HCT116 (cell line): Measurements from ENCODE around the gene DMD.

ENCODE experiments used
- CTCF ChIP-seq, 3 experiments: fragments of 200-600 bp in 1 of 3; sonication (generic) in 1 of 3; IDR thresholded peaks in 2 of 3; conservative IDR thresholded peaks in 1 of 3; 2 replicates each; pipeline ENCODE4 v1.5.1; 2012 to 2017; ENCODE audit warnings: low read depth in 2 of 3, low read length in 2 of 3, antibody characterized with exemption in 1 of 3, borderline replicate concordance in 1 of 3, control low read depth in 1 of 3, mild to moderate bottlenecking in 1 of 3, mixed read lengths in 1 of 3, mixed run types in 1 of 3, moderate library complexity in 1 of 3; ENCODE audit not compliant: insufficient read depth in 1 of 3
- EGR1 ChIP-seq: IDR thresholded peaks from 2 replicates; pipeline ENCODE4 v1.6.1; 2012; ENCODE audit warnings: low read depth
- EZH2phosphoT487 ChIP-seq: fragments of 200-600 bp; IDR thresholded peaks from 2 replicates; pipeline ENCODE4 v1.6.1; 2018; ENCODE audit warnings: antibody characterized with exemption, borderline replicate concordance
- FOSL1 ChIP-seq: IDR thresholded peaks from 2 replicates; pipeline ENCODE4 v1.6.1; 2012; ENCODE audit warnings: low read depth
- POLR2A ChIP-seq: IDR thresholded peaks from 2 replicates; pipeline ENCODE4 v1.7.0; 2011; ENCODE audit warnings: borderline replicate concordance; ENCODE audit not compliant: insufficient read depth, insufficient read length; ENCODE audit errors: extremely low read depth
- POLR2AphosphoS5 ChIP-seq: IDR thresholded peaks from 2 replicates; pipeline ENCODE4 v1.6.1; 2011; ENCODE audit warnings: mild to moderate bottlenecking, low read depth, low read length, moderate library complexity
- SP1 ChIP-seq: IDR thresholded peaks from 2 replicates; pipeline ENCODE4 v1.6.1; 2012; ENCODE audit warnings: low read depth
- YY1 ChIP-seq: IDR thresholded peaks from 2 replicates; pipeline ENCODE4 v1.6.1; 2011; ENCODE audit warnings: low read length, low read depth, moderate library complexity, mild to moderate bottlenecking; ENCODE audit not compliant: insufficient replicate concordance; ENCODE audit errors: extremely low read depth
- TF ChIP-seq, protein P1 (sequence below): IDR thresholded peaks from 2 replicates; pipeline ENCODE4 v1.6.1; 2012

DNA sequence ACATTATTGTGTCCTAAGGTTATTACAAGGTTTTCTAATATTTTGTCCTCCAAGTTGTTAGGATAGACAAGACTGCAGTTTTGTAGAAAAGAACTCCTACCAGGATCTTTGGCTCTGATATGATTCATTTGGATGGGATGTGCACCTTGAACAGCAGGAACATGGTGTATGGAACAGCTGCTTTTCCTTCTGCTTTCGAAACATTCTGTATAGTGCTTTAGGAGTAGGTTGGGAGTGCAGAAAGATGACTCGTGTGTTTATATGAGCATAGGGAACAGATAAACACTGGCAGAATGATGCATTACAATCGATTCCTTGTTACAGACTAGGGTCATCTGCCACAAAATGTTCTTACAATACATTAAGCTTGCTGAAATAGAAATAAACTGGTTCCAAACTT is 790.1 kb downstream of the DMD start:
- no peak for TF ChIP-seq POLR2A
- no peak for TF ChIP-seq CTCF (IDR thresholded peaks at IDR 0.05 in 2 of 3, conservative IDR thresholded peaks at IDR 0.05 in 1 of 3; ENCODE audit: borderline replicate concordance in 1 of 3, insufficient read depth in 1 of 3, low read depth in 2 of 3, low read length in 2 of 3)
- TF ChIP-seq EZH2phosphoT487: no peak
- no peak for TF ChIP-seq POLR2AphosphoS5
- TF ChIP-seq EGR1: no peak
- TF ChIP-seq SP1: no peak
- no peak for TF ChIP-seq YY1
- TF ChIP-seq FOSL1: no peak
- TF ChIP-seq, protein P1, sequence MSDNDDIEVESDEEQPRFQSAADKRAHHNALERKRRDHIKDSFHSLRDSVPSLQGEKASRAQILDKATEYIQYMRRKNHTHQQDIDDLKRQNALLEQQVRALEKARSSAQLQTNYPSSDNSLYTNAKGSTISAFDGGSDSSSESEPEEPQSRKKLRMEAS: no peak
